Dermis microvascular lymphatic vessel endothelial cell (primary cell): ENCODE results near the gene AADAT. TPM values are rescaled to one million over a fixed set of nuclear protein-coding genes. Genes with fewer than 3 reads are reported as not detected.
"Not testable (repeated sequence)": the region's sequence is repeated elsewhere in the genome, so short reads cannot be mapped to it uniquely, and the experiment has no call there.

ENCODE experiments used
- DNase-seq, 2 donors: peaks; one replicate each; pipeline versions ENCODE4 v3.0.0 to v3.0.0-alpha.2; 2010; ENCODE audit warnings: low read depth in 2 of 2
- total RNA-seq: library from RNA; depleted of rRNA; stranded (reverse); fragments of >200 nt; gene quantifications from 2 replicates; pipeline ENCODE4 v1.2.1, GENCODE V29; 2014

The AADAT gene
- total RNA-seq = 0.51 and 1.4 TPM in 2 replicates

DNA sequence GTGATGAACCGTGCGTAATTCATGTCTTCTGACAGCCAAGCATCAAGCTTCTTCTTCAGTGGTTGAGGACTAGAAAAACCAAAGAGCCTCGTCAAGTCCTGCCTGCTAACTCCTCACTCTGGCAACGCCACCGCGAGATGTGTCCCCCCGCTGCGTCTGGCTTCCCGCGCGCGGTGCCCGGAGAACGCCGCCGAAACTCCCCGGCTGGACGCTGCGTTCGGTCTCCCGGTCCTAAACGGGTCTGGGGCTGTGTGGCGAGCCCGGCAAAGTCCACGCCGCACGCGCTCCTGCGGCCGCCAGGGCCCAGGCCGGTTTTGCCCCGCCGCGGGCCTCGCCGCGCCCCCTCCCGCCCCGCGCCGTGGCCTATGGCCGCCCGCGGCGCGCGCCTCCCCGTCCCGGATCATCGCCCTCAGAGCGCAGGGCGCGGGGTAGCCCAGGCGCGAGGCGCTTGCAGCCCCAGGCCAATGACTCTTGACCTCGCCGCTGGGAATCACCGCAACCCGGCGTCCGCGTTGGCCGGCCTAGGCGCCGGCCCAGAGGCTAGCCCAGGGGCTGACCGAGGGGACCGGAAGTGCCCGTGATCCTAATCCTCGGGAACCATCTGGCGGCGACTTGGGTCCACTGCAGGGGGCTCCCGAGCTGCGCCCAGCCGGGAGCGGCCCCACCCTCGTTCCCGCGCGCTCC, at the start of gene AADAT:
AADAT (minus strand) TSS at position 289 of the 684 bp plus-strand sequence; CDS start at position 23, 266 bp downstream.
- peak; percentile 52 to 72 for DNase-seq

- DNase-seq = peak; percentile 34 to 70
Measured at GRCh38 chr4:170138580-170139194, 48.9 kb upstream of the AADAT start.

- DNase-seq = no peak
Measured at GRCh38 chr4:170137927-170138326, 48.2 kb upstream of the AADAT start.

DNA sequence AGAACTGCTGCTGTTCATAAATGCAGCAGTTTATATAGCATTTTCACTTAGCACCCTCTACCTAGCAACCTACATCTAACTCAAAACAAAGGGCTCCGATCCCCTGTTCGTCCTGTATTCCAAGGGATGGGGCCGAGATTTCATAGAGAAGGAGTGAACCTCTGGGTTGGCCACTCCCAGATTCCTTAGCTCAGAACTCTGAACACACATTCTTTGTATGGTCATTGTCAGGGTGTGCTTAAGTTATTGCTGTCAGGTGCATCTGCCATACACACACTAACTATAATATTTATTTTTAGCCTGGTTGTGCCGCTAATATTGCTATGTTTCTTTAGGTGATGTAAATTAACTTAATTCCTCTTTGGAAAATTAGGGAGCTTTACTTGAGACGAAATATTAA, 47.7 kb upstream of the AADAT start:
- no peak for DNase-seq

DNA sequence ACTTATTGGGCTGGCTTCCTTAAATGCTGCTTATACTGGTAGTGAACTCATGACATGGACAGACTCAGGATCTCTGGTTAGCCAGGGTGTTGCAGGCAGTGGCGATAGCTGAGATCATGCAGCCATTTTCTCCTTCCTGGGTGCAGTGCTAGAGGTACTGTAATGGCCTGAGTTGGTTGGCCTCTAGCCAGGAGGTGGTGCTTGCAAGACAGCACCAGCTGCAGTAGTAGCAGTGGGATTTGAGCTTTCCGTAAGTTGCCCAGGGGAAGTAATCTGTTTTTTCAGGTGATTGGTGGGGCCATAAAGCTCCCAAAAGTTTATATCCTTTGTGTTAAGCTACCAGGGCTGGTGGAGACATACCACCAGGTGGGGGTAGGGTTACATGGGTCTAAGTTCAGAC, 45.1 kb upstream of the AADAT start:
- no peak for DNase-seq

DNA sequence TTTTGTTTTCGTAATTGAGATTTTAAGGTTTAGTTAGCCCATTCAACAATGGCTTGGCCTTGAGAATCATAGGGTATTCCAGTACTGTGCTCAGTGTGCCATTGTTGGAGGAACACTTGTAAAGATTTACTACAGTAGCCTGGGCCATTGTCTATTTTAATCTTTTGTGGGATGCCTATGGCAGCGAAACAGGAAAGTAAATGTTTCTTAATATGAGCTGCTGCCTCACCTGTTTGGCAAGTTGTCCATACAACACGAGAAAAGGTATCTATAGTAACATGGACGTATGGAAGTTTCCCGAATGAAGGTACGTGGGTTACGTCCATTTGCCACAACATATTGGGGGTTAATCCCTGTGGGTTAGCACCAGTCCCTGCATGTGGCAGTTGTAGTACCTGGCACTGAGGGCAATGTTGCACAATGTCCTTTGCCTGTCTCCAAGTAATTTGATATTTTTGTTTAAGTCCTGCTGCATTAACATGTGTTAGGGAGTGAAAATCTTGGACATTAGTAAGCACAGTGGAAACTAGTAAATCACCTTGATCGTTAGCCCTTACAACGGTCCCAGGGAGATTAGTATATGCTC, 38.6 kb upstream of the AADAT start:
- DNase-seq = no peak

DNA sequence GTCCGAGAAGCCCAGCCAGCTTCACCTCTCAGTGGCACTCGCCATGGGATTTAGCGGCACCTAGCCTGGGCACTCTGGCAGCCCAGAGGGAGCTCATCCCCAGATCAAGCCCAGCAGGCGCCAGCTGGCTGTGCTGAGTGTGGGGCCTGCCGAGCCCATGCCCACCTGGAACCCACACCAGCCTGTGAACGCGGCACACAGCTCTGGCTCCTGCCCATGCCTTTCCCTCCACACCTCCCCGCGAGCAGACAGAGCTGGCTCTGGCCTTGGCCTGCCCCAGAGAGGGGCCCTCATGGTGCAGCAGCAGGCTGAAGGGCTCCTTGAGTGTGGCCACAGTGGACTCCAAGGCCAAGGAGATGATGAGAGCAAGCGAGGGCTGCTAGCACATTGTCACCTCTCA, 38.0 kb upstream of the AADAT start:
- DNase-seq = no peak

- DNase-seq = no peak
Measured at GRCh38 chr4:170124406-170124805, 34.6 kb upstream of the AADAT start.

DNA sequence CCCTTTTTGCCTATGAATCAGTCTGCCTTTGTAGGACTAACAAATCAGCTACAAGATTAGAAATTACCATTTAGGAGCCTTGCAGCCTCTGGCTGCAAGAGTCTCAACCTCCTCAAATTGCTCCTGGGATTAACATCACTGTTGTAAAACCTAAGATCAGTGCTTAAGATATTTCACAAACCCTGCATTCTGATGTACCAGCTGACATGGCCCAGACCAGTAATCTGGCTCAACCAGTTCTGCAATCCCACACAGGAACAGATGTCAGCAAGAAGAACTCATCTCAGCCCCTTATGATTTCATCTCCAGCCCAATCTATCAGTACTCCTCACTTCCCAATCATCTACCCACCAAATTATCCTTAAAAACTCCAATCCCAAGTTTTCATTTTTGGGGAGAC, 32.5 kb upstream of the AADAT start:
- no peak for DNase-seq

DNA sequence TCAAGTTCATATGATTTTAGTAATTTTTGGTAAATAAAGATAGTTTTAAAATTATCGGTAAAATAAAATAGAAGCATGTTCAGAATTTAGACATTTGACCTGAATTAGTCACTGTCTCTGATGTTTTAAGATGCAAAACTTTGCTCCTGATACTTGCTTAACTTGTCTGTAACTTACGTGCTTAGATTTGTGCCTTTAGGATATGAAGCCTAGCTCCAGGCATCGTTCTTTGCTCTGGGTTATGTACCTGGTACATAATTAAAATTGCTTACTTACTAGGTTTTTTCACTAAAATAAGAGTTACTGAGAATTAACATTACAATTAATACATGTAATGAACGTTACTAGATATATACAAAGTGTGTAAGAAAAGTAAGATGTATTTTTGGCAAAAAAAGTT, 24.9 kb upstream of the AADAT start:
- DNase-seq = no peak

GRCh38 chr4:170114183-170114582, 24.4 kb upstream of the AADAT start:
- DNase-seq = not testable (repeated sequence)

- no peak for DNase-seq
Measured at GRCh38 chr4:170111546-170111945, 21.8 kb upstream of the AADAT start.

DNA sequence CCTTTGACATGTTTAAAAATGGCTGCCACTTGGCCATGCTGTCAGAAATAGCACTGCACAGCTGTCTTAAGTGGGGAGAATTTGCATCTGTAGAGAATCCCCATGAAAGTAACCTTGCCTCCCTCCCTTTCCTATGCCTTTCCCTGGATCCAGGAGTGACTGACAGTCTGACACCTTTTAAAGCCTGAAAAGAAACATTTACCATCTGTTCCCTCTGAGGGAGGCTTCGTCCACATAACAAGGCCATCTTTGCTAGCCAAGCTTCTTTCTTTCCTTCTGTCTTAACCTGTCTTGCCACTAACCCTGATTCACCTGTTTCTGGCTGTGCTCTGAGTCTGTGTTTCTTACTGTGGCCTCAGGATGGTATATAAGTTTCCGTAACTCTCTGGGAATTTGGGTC, 21.3 kb upstream of the AADAT start:
- no peak for DNase-seq

DNA sequence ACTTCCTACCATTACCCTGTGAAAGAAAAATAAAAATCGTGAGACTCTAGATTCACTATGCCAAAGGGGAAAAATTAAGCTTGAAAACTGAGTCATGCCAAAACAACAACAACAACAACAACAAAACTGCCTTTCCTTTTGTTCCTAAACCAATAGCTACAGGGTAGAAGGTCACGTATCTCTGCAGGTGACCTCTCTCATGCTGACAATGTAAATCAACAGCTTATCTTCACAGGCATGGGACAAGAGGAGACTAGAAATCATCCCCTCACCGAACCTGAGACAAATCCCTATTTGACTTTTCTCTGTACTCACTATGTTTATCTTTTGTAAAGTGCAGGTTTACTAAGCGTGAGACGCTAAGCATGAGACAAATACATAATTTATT, 20.5 kb upstream of the AADAT start:
- no peak for DNase-seq

DNA sequence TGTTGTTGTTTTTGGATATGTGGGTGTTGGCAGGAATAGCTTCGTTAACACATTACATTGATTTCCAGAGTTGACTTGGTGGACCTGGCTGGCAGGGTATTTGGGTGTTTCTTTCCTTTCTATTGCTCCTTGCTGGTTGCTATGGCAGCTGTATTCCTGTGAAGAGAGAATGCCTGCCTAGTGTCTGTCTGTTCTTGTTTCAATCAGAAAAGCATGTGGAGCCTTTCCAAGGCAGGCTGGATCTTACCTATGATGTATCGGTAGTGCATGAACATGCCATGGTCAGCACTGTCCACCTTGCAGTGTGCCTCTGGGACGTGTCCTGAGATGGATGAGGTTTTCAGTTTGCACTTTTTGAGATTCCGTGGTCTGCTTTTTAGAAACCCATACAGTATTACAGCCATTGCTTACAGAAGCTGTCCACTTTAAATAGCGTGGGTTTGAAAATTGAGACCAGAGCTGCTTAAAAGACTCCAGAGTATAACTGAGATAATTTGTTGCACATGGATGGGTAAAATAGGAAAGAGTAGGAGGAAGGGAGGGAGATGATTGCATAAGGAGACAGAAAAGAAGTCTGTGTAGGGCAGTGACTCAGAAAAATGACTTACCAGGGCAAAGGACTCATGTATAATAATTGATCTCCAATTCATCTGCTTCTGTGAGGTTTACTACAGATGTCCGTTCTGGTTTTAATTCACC, 20.0 kb upstream of the AADAT start:
- no peak for DNase-seq

- DNase-seq = no peak
Measured at GRCh38 chr4:170106900-170107299, 17.1 kb upstream of the AADAT start.

DNA sequence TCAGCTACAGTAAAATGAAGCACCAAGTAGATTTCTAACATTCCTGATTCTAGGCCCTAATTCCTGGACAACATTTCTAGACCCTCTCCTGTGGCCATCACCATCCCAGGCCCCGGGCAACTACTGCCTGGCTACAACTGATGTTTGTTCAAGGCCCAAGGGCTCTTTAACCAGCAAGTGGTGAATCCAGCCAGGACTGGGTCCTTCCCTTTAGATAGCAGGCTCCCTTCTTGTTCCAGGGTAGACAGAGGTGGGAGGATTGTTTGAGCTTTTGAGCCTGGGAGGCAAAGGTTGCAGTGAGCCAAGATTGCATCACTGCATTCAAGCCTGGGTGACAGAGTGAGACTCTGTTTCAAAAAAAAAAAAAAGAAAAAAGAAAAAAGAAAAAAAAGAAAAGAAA, 12.7 kb upstream of the AADAT start:
- no peak for DNase-seq

- DNase-seq = not testable (repeated sequence)
Measured at GRCh38 chr4:170098171-170098570, 8.4 kb upstream of the AADAT start.

DNA sequence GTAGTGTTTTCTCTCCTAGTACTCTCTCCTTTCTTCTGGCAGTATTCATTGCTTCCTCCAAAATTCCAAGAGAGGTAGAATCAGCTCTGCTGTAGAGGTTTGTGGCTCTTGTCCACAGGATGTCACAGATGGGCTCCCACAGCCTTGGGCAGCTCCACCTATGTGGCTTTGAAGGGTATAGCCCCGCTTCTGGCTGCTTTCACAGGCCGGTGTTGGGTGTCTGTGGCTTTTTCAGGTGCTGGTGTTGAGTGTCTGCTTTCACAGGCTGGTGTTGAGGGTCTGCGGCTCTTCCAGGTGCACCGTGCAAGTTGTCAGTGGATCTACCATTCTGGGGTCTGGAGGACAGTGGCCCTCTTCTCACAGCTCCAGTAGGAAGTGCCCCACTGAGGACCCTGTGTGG, 7.9 kb upstream of the AADAT start:
- DNase-seq = no peak

DNA sequence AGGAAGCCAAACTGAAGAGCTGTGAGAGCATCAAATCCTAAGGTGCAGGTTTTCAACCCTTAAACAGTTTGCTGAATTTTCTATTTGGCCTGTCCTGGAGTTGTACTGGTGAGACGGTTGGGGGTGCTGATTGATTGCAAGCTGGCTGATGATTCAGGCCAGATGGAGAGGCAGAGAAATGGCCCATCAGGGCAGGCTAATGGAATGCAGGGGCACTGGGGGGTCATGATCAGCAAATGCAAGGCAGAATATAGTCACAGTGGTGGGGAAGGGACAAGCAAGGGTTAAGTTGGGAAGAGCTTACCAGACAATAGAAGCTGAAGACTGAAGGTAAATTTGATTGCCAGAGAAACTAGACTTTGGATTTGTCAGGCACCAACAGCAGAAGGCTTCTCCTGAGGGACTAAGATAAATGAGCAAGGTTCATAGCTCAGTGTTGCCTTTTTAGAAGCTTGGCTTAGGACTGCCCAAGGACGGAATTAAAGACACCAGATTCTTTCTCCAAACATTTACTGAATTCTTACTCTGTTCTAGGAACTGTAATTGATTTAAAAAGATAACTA, 4.3 kb upstream of the AADAT start:
- no peak for DNase-seq

DNA sequence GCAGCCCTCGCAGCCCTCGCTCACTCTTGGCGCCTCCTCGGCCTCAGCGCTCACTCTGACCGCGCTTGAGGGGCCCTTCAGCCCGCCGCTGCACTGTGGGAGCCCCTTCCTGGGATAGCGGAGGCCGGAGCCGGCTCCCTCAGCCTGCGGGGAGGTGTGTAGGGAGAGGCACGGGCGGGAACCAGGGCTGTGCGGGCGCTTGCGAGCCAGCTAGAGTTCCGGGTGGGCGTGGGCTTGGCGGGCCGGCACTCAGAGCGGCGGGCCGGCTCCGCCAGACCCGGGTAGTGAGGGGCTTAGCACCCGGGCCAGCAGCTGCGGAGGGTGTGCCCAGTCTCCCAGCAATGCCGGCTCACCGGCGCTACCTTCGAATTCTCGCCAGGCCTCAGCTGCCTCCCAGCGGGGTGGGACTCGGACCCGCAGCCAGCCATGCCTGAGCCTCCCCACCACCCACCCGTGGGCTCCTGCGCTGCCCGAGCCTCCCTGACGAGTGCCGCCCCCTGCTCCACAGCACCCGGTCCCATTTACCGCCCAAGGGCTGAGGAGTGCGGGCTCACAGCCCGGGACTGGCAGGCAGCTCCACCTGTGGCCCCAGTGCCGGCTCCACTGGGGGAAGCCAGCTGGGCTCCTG, 1.4 kb upstream of the AADAT start:
- no peak for DNase-seq
